Measurements from ENCODE around the gene PRDX5. TPM values are rescaled to one million over a fixed set of nuclear protein-coding genes. Genes with fewer than 3 reads are reported as not detected.

PRDX5 gene
- total and polyA plus RNA-seq, 9 of the 15 experiments (the other 6 are each of a cell fraction or from before 2014, with no cell fraction given) = 40.8 to 327 (median 204) TPM

DNA sequence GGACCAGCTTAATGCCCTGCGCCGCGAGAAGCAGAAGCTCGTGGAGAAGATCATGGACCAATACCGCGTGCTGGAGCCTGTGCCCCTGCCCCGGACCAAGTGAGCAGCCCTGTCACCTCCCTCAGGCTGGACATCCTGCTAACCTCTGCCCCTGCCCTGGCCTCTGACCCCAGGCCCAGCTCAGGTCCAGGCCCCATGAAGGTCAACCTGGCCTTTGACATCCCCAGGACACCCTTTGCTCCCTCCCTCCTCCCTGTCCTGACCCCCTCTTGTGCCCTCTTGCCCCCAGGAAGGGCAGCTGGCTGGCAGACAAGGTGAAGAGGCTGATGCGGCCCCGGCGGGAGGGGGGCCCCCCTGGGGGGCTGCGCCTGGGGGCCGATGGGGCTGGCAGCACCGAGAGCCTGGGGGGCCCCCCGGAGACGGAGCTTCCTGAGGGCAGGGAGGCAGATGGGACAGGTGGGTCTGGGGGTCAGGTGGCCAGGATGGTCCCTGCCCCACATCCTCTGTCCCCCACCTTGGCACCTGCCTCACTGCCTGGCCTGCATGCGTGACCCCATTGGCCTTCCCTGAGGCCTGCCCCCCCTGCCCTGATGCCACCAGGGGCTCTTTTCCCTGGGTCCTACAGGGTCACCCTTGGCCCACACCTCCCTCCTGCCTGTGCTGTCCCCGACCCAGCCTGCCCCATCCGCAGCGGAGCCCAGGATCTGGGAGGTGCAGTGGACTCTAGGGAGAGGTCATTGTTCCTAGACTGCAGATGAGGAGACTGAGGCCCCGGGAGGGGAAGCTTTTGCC, 36.0 kb downstream of the PRDX5 start:
- ATAC-seq (no peak), DNase-seq (ENCODE audit: extremely low read depth in 1 of 4, low spot score in 3 of 4) (no peak), FAIRE-seq (no peak)
- no peak overlapping the region for H3K4me3 ChIP-seq
- no peaks in the 10 kb centered on the region for H3K27me3 ChIP-seq (ENCODE audit: control insufficient read depth in 2 of 2, insufficient read depth in 2 of 2, low read length in 2 of 2)
- H3K79me2 ChIP-seq (ENCODE audit: control insufficient read depth, insufficient read depth, low read length) = peaks cover 15% of the 10 kb centered on the region; the same call in 2 of the 3 replicates
- H3K9ac ChIP-seq (ENCODE audit: insufficient read depth in 1 of 2, low read depth in 2 of 2, low read length in 2 of 2) = peak overlapping the region in 1 of 2 experiments; percentile 53; a peak in 2 of 4 replicates
- H3K27ac ChIP-seq (ENCODE audit: extremely low read depth, low read depth, low read length) = no peak overlapping the region
- TF ChIP-seq, protein P1, sequence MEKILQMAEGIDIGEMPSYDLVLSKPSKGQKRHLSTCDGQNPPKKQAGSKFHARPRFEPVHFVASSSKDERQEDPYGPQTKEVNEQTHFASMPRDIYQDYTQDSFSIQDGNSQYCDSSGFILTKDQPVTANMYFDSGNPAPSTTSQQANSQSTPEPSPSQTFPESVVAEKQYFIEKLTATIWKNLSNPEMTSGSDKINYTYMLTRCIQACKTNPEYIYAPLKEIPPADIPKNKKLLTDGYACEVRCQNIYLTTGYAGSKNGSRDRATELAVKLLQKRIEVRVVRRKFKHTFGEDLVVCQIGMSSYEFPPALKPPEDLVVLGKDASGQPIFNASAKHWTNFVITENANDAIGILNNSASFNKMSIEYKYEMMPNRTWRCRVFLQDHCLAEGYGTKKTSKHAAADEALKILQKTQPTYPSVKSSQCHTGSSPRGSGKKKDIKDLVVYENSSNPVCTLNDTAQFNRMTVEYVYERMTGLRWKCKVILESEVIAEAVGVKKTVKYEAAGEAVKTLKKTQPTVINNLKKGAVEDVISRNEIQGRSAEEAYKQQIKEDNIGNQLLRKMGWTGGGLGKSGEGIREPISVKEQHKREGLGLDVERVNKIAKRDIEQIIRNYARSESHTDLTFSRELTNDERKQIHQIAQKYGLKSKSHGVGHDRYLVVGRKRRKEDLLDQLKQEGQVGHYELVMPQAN (IDR thresholded peaks at IDR 0.05; ENCODE audit: borderline replicate concordance) = no peak
- peak; percentile 73 for TF ChIP-seq ESRRA (IDR thresholded peaks at IDR 0.05; ENCODE audit: borderline replicate concordance, low read depth)
- no peak for TF ChIP-seq ZNF12 (CRISPR knock-in tag; IDR thresholded peaks at IDR 0.05)
- TF ChIP-seq NR2C1 (IDR thresholded peaks at IDR 0.05) = peak; percentile 66; the same call in 1 of the 2 replicates
- peak; percentile 62; the same call in 1 of the 2 replicates for TF ChIP-seq NR2C1 (tag; IDR thresholded peaks at IDR 0.05)
- no peak for TF ChIP-seq NR2C2 (CRISPR knock-in tag; IDR thresholded peaks at IDR 0.05)
- peak; percentile 27; the same call in 1 of the 2 replicates for TF ChIP-seq NR2C2 (tag; IDR thresholded peaks at IDR 0.05)
- TF ChIP-seq ZNF232 (CRISPR knock-in tag; IDR thresholded peaks at IDR 0.05) = no peak
- TF ChIP-seq, protein P2, sequence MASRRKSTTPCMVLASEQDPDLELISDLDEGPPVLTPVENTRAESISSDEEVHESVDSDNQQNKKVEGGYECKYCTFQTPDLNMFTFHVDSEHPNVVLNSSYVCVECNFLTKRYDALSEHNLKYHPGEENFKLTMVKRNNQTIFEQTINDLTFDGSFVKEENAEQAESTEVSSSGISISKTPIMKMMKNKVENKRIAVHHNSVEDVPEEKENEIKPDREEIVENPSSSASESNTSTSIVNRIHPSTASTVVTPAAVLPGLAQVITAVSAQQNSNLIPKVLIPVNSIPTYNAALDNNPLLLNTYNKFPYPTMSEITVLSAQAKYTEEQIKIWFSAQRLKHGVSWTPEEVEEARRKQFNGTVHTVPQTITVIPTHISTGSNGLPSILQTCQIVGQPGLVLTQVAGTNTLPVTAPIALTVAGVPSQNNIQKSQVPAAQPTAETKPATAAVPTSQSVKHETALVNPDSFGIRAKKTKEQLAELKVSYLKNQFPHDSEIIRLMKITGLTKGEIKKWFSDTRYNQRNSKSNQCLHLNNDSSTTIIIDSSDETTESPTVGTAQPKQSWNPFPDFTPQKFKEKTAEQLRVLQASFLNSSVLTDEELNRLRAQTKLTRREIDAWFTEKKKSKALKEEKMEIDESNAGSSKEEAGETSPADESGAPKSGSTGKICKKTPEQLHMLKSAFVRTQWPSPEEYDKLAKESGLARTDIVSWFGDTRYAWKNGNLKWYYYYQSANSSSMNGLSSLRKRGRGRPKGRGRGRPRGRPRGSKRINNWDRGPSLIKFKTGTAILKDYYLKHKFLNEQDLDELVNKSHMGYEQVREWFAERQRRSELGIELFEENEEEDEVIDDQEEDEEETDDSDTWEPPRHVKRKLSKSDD (conservative IDR thresholded peaks at IDR 0.05; ENCODE audit: low read length) = no peak
- TF ChIP-seq KDM5B (IDR thresholded peaks at IDR 0.05; ENCODE audit: insufficient replicate concordance, low read depth, low read length) = no peak
- in situ Hi-C loops (cut with MboI) = no loop called here
- H3K4me1 ChIP-seq (replicated peaks in 1 of 2; ENCODE audit: control insufficient read depth in 2 of 2, insufficient read depth in 2 of 2, low read length in 2 of 2) = peaks cover 32 to 84% of the 10 kb centered on the region in 2 experiments
- peaks cover 3% of the 10 kb centered on the region for H3K9me1 ChIP-seq (ENCODE audit: control insufficient read depth, insufficient read depth, low read length)
- WGBS (ENCODE audit: insufficient coverage, low coverage, missing lambda C conversion rate) = 69% methylated on average over 15 of the region's 20 CpGs
- ChIA-PET POLR2A (interaction anchor here (0.6 to 3.0 kb wide), 5 partner anchors 12 to 111 kb away, joined by 3 to 20 read pairs (median 3); no protein-coding TSS in a partner anchor), CTCF (ENCODE audit: low intra/inter-chr PET ratio) (interaction anchor here (0.8 to 2.5 kb wide), 2 partner anchors 36 to 82 kb away, joined by 4 to 19 read pairs; partner anchors contain the start of genes PRDX5 and TRMT112)
- no peaks in the 10 kb centered on the region for H3K9me3 ChIP-seq (replicated peaks; ENCODE audit: control insufficient read depth, insufficient read depth, low read depth, low read length)
- no TSS peak for BruUV-seq (replicated peaks)
- intact Hi-C loops (cut with micrococcal nuclease) = no loop called here
- H4K20me1 ChIP-seq (replicated peaks; ENCODE audit: control insufficient read depth, insufficient read depth, low read length) = no peaks in the 10 kb centered on the region
- H2AFZ ChIP-seq (ENCODE audit: low read depth, low read length) = no peak overlapping the region
- no peaks in the 10 kb centered on the region for H3K36me3 ChIP-seq (ENCODE audit: control insufficient read depth, insufficient read depth, low read length)
- H3K4me2 ChIP-seq (ENCODE audit: insufficient read depth, low read length) = no peak overlapping the region
